H1 (cell line): Measurements from ENCODE around the gene CDKN2B-AS1. TPM values are rescaled to one million over a fixed set of nuclear protein-coding genes. Genes with fewer than 3 reads are reported as not detected.

Experiments
- CTCF ChIA-PET: fragments of 300-600 bp; sonication (Branson Sonifier 250); formaldehyde crosslinking; loops from one replicate; lab custom pipeline; 2021; ENCODE audit not compliant: partially characterized antibody; lab: Charles Lee
- POLR2A ChIA-PET: fragments of 300-600 bp; sonication (Branson Sonifier 250); formaldehyde crosslinking; loops from one replicate; lab custom pipeline; 2021; ENCODE audit warnings: inconsistent platforms; ENCODE audit not compliant: partially characterized antibody; lab: Charles Lee
- DNase-seq, 2 experiments: peaks; one replicate each; pipeline versions ENCODE4 v3.0.0 to v3.0.0-alpha.2; 2010 to 2022; ENCODE audit warnings: low spot score in 2 of 2, low read depth in 1 of 2, mixed read lengths in 1 of 2
- FAIRE-seq: peaks from 2 replicates; lab custom pipeline; 2011; peaks lifted over from hg19 to GRCh38; lab: Jason Lieb, UNC
- H2AFZ ChIP-seq: 2 replicates; pipeline ENCODE4 v1.8.1; 2012; ENCODE audit warnings: low read length, inconsistent platforms
- H2AK5ac ChIP-seq: 2 replicates; pipeline ENCODE4 v1.6.1; 2013; ENCODE audit warnings: low read depth, low read length
- H2BK120ac ChIP-seq: replicated peaks from 2 replicates; pipeline ENCODE3; 2013; ENCODE audit warnings: low read depth, low read length, inconsistent platforms
- H2BK12ac ChIP-seq: 2 replicates; pipeline ENCODE4 v1.6.1; 2013; ENCODE audit warnings: low read depth, low read length
- H2BK15ac ChIP-seq: 2 replicates; pipeline ENCODE4 v1.6.1; 2013; ENCODE audit warnings: low read length
- H2BK20ac ChIP-seq: 2 replicates; pipeline ENCODE4 v1.6.1; 2013; ENCODE audit warnings: low read length
- H2BK5ac ChIP-seq: 2 replicates; pipeline ENCODE4 v1.6.1; 2013; ENCODE audit warnings: low read depth, low read length
- H3K14ac ChIP-seq: 2 replicates; pipeline ENCODE4 v1.6.1; 2013; ENCODE audit warnings: inconsistent platforms; ENCODE audit not compliant: insufficient read length
- H3K18ac ChIP-seq: 2 replicates; pipeline ENCODE4 v1.6.1; 2013; ENCODE audit warnings: low read length; ENCODE audit errors: extremely low read depth
- H3K23ac ChIP-seq: 2 replicates; pipeline ENCODE4 v1.6.1; 2013; ENCODE audit warnings: inconsistent platforms; ENCODE audit not compliant: insufficient read length
- H3K23me2 ChIP-seq: 2 replicates; pipeline ENCODE4 v1.6.1; 2013; ENCODE audit warnings: low read depth, low read length
- H3K27ac ChIP-seq: 2 replicates; pipeline ENCODE4 v1.6.1; 2011; ENCODE audit warnings: low read depth, low read length, inconsistent platforms
- H3K27me3 ChIP-seq, 4 experiments: replicated peaks in 1 of 4; 1 replicate in 1 of 4; 2 replicates in 3 of 4; pipeline versions ENCODE4 v1.6.1 to v1.8.1; 2011 to 2013; ENCODE audit warnings: low read length in 3 of 4, mild to moderate bottlenecking in 3 of 4, inconsistent platforms in 2 of 4, mixed read lengths in 2 of 4, moderate library complexity in 1 of 4; ENCODE audit not compliant: control insufficient read depth in 3 of 4, insufficient read depth in 3 of 4; ENCODE audit errors: extremely low read depth in 1 of 4
- H3K36me3 ChIP-seq, 4 experiments: 2 replicates each; pipeline versions ENCODE4 v1.6.1 to v1.8.1; 2011 to 2013; ENCODE audit warnings: mild to moderate bottlenecking in 4 of 4, low read length in 3 of 4, moderate library complexity in 2 of 4, control low read depth in 1 of 4, inconsistent platforms in 1 of 4; ENCODE audit not compliant: insufficient read depth in 4 of 4, control insufficient read depth in 2 of 4
- H3K4ac ChIP-seq: replicated peaks from 2 replicates; pipeline ENCODE3; 2013; ENCODE audit warnings: low read length, low read depth, mixed read lengths, inconsistent platforms; ENCODE audit not compliant: insufficient read length
- H3K4me1 ChIP-seq, 4 experiments: replicated peaks in 1 of 4; 1 replicate in 1 of 4; 2 replicates in 3 of 4; pipeline versions ENCODE4 v1.6.1 to v1.8.1; 2011 to 2013; ENCODE audit warnings: low read length in 3 of 4, inconsistent platforms in 2 of 4, mixed read lengths in 1 of 4; ENCODE audit not compliant: insufficient read depth in 4 of 4, control insufficient read depth in 3 of 4
- H3K4me2 ChIP-seq, 2 experiments: 2 replicates each; pipeline versions ENCODE4 v1.6.1 to v1.8.1; 2011 to 2013; ENCODE audit warnings: low read depth in 2 of 2, low read length in 2 of 2, control low read depth in 1 of 2, inconsistent platforms in 1 of 2, mild to moderate bottlenecking in 1 of 2; ENCODE audit not compliant: insufficient read depth in 1 of 2
- H3K4me3 ChIP-seq, 4 experiments: fragments of 200-600, 300-600 bp in 1 of 4; sonication (generic), shearing (Covaris generic), sonication (Bioruptor Twin) in 1 of 4; 2 replicates each; pipeline versions ENCODE4 v1.5.1 to v1.8.1; 2011 to 2016; ENCODE audit warnings: low read length in 4 of 4, low read depth in 3 of 4, control low read depth in 2 of 4, inconsistent platforms in 2 of 4, mild to moderate bottlenecking in 2 of 4, mixed read lengths in 1 of 4, moderate library complexity in 1 of 4; ENCODE audit not compliant: insufficient read depth in 2 of 4; ENCODE audit errors: extremely low read depth in 1 of 4
- H3K56ac ChIP-seq: replicated peaks from 2 replicates; pipeline ENCODE3; 2013; ENCODE audit warnings: low read depth, mild to moderate bottlenecking, mixed read lengths, low read length, inconsistent platforms; ENCODE audit not compliant: insufficient read length
- H3K79me1 ChIP-seq: 2 replicates; pipeline ENCODE4 v1.6.1; 2013; ENCODE audit warnings: low read depth, low read length, control low read depth
- H3K79me2 ChIP-seq, 2 experiments: 2 replicates each; pipeline versions ENCODE4 v1.6.1 to v1.8.1; 2012 to 2013; ENCODE audit warnings: low read length in 2 of 2, mild to moderate bottlenecking in 2 of 2, inconsistent platforms in 1 of 2; ENCODE audit not compliant: insufficient read depth in 2 of 2, control insufficient read depth in 1 of 2
- H3K9ac ChIP-seq, 4 experiments: replicated peaks in 1 of 4; 1 replicate in 1 of 4; 2 replicates in 3 of 4; pipeline versions ENCODE4 v1.6.1 to v1.8.1; 2011 to 2013; ENCODE audit warnings: low read depth in 3 of 4, low read length in 3 of 4, control low read depth in 2 of 4, mild to moderate bottlenecking in 2 of 4, moderate library complexity in 2 of 4, inconsistent platforms in 1 of 4; ENCODE audit errors: extremely low read depth in 1 of 4
- H3K9me3 ChIP-seq, 2 experiments: 2 replicates each; pipeline versions ENCODE4 v1.6.1 to v1.8.1; 2012 to 2013; ENCODE audit warnings: mild to moderate bottlenecking in 2 of 2, moderate library complexity in 2 of 2, control low read depth in 1 of 2, inconsistent platforms in 1 of 2, low read depth in 1 of 2, low read length in 1 of 2, mixed read lengths in 1 of 2; ENCODE audit not compliant: insufficient read depth in 2 of 2
- H4K20me1 ChIP-seq, 2 experiments: replicated peaks in 1 of 2; 2 replicates each; pipeline versions ENCODE3 to v1.8.1; 2011 to 2013; ENCODE audit warnings: inconsistent platforms in 2 of 2, low read length in 2 of 2, mild to moderate bottlenecking in 1 of 2; ENCODE audit not compliant: insufficient read depth in 2 of 2, control insufficient read depth in 1 of 2
- H4K5ac ChIP-seq: 2 replicates; pipeline ENCODE4 v1.6.1; 2013; ENCODE audit warnings: low read length, low read depth, mixed read lengths, inconsistent platforms; ENCODE audit not compliant: insufficient read length
- H4K8ac ChIP-seq: 2 replicates; pipeline ENCODE4 v1.8.0; 2013; ENCODE audit warnings: mild to moderate bottlenecking, moderate library complexity, low read length, inconsistent platforms; ENCODE audit not compliant: insufficient read depth; ENCODE audit errors: extremely low read depth
- H4K91ac ChIP-seq: replicated peaks from 2 replicates; pipeline ENCODE3; 2013; ENCODE audit warnings: low read length, mixed read lengths, inconsistent platforms; ENCODE audit not compliant: insufficient read length
- BRCA1 ChIP-seq: IDR thresholded peaks from 2 replicates; pipeline ENCODE4 v1.6.1; 2012; ENCODE audit warnings: low read depth, low read length, improper control_type of control experiment
- JUND ChIP-seq: IDR thresholded peaks from 2 replicates; pipeline ENCODE4 v1.6.1; 2011; ENCODE audit warnings: mild to moderate bottlenecking, improper control_type of control experiment, low read length
- KDM1A ChIP-seq: fragments of 200-600, 300-600 bp; sonication (generic); IDR thresholded peaks from 2 replicates; pipeline ENCODE4 v1.7.1; 2016; ENCODE audit warnings: mild to moderate bottlenecking, low read length, borderline replicate concordance
- NANOG ChIP-seq: IDR thresholded peaks from 2 replicates; pipeline ENCODE4 v1.6.1; 2011; ENCODE audit warnings: low read length, low read depth, mild to moderate bottlenecking, inconsistent platforms; ENCODE audit not compliant: insufficient read depth, poor library complexity, severe bottlenecking
- POLR2A ChIP-seq, 2 experiments: IDR thresholded peaks; 1 replicate in 1 of 2; 2 replicates in 1 of 2; pipeline ENCODE4 v1.6.1; 2011; ENCODE audit warnings: low read depth in 2 of 2, low read length in 2 of 2, mild to moderate bottlenecking in 2 of 2; ENCODE audit errors: control extremely low read depth in 1 of 2
- SIRT6 ChIP-seq: IDR thresholded peaks from one replicate; pipeline ENCODE4 v1.7.1; 2012; ENCODE audit warnings: low read length, inconsistent platforms
- SP1 ChIP-seq: IDR thresholded peaks from 2 replicates; pipeline ENCODE4 v1.6.1; 2011; ENCODE audit warnings: low read depth, low read length
- WGBS, 2 experiments: shearing (Covaris generic) in 1 of 2; methylation state at CpG; one replicate each; pipeline versions ENCODE4 v1.1.6 to v1.1.7; 2013 to 2015; ENCODE audit warnings: low lambda C conversion rate in 2 of 2, mixed read lengths in 2 of 2, inconsistent platforms in 1 of 2, low coverage in 1 of 2, missing lambda C conversion rate in 1 of 2; ENCODE audit not compliant: insufficient replicate concordance in 2 of 2, insufficient coverage in 1 of 2, insufficient read length in 1 of 2; ENCODE audit errors: extremely low coverage in 1 of 2, missing lambda C conversion rate in 1 of 2; 5-methylcytosine and 5-hydroxymethylcytosine counted together
- polyA plus RNA-seq, 7 experiments: library from polyadenylated mRNA; depleted of rRNA in 3 of 7; stranded (reverse) in 5 of 7; unstranded in 2 of 7; fragments of >200 nt in 5 of 7; fragments of 200-250 nt in 2 of 7; gene quantifications; 1 replicate in 5 of 7; 2 replicates in 1 of 7; 4 replicates in 1 of 7; pipeline versions ENCODE4 v1.2.1 to v1.2.3, GENCODE V29; 2011 to 2013; ENCODE audit warnings: missing spikeins in 2 of 7, mixed read lengths in 2 of 7
- total RNA-seq: library from RNA; stranded (reverse); fragmentation: NEBNext Ultra II Directional; extraction: Animal tissue kit (Norgen Biotek cat#: 25700); gene quantifications from 2 replicates; pipeline ENCODE4 v1.2.1, GENCODE V29; 2021
- TF ChIP-seq, protein P1 (sequence below): IDR thresholded peaks from 2 replicates; pipeline ENCODE4 v1.6.1; 2012; ENCODE audit warnings: inconsistent platforms

CDKN2B-AS1 gene
- total and polyA plus RNA-seq, 2 of the 8 experiments (the other 6 are each of a cell fraction or from before 2014, with no cell fraction given) = not detected

DNA sequence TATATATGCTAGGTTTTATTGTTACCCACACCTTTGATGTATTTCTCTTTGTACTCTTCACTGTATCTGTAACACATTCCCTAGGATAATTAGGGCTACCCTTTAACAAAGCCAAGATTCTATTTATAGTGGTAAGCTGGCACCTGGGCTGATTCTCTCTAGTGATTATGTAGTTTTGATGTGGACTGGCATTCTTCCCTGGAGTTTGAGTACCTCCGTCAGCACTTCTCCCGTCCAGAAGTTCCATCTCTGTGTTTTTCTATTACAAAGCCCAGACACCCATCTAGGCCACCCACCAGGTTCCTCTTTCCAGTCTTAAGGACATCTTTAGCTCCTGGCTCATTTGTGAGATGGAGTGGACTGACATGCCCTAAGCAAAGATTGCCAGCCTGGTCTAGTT, 70.4 kb downstream of the CDKN2B-AS1 start:
- H3K4me1 ChIP-seq = no peaks in the 10 kb centered on the region
- no peaks in the 10 kb centered on the region for H3K36me3 ChIP-seq
- no peak overlapping the region for H3K18ac ChIP-seq
- no peak overlapping the region for H4K5ac ChIP-seq
- no peak overlapping the region for H4K8ac ChIP-seq
- no peak overlapping the region for H2AK5ac ChIP-seq
- FAIRE-seq = no peak
- no peak overlapping the region for H2AFZ ChIP-seq
- ChIA-PET CTCF (interaction anchor here (0.7 to 1.6 kb wide), 3 partner anchors 16 to 152 kb away, joined by 3 to 5 read pairs (median 4); partner anchors contain the start of gene CDKN2B), POLR2A (no interaction called here)
- H2BK15ac ChIP-seq = no peak overlapping the region
- no peak overlapping the region for H3K56ac ChIP-seq
- no peak overlapping the region for H3K4ac ChIP-seq
- H4K20me1 ChIP-seq = no peaks in the 10 kb centered on the region
- no peak overlapping the region for H3K4me3 ChIP-seq
- H3K14ac ChIP-seq = no peak overlapping the region
- no peaks in the 10 kb centered on the region for H3K27me3 ChIP-seq
- no peak overlapping the region for H3K27ac ChIP-seq
- no peak overlapping the region for H2BK5ac ChIP-seq
- no peak for DNase-seq
- H2BK20ac ChIP-seq = no peak overlapping the region
- WGBS, 2 experiments = 86% methylated on average over 2 of the region's 2 CpGs; no CpG with 5 or more reads in 1 of the 2 experiments
- no peaks in the 10 kb centered on the region for H3K79me2 ChIP-seq
- H3K23ac ChIP-seq = no peak overlapping the region
- no peak overlapping the region for H4K91ac ChIP-seq
- H3K79me1 ChIP-seq = no peaks in the 10 kb centered on the region
- H2BK120ac ChIP-seq = no peak overlapping the region
- H3K9ac ChIP-seq = no peak overlapping the region
- TF ChIP-seq NANOG = no peak
- TF ChIP-seq BRCA1 = no peak
- TF ChIP-seq JUND = no peak
- TF ChIP-seq SIRT6 = no peak
- no peak for TF ChIP-seq SP1
- TF ChIP-seq POLR2A (IDR thresholded peaks at IDR 0.05; ENCODE audit: control extremely low read depth in 1 of 2, low read depth in 2 of 2, low read length in 2 of 2) = no peak
- TF ChIP-seq KDM1A = no peak
- TF ChIP-seq, protein P1, sequence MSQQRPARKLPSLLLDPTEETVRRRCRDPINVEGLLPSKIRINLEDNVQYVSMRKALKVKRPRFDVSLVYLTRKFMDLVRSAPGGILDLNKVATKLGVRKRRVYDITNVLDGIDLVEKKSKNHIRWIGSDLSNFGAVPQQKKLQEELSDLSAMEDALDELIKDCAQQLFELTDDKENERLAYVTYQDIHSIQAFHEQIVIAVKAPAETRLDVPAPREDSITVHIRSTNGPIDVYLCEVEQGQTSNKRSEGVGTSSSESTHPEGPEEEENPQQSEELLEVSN = no peak
- H3K4me2 ChIP-seq = no peak overlapping the region
- no peak overlapping the region for H2BK12ac ChIP-seq
- H3K23me2 ChIP-seq = no peaks in the 10 kb centered on the region
- no peaks in the 10 kb centered on the region for H3K9me3 ChIP-seq
